Right renal pelvis (tissue), 4 donors: ENCODE results near the gene CREG1. TPM values are rescaled to one million over a fixed set of nuclear protein-coding genes. Genes with fewer than 3 reads are reported as not detected.

Experiments
- DNase-seq, 4 donors: peaks; one replicate each; pipeline ENCODE4 v3.0.0-alpha.2; 2013; ENCODE audit warnings: low read depth in 4 of 4, low spot score in 3 of 4, missing footprints in 1 of 4
- polyA plus RNA-seq, 4 donors: library from polyadenylated mRNA; unstranded; fragments of 120-200 nt; gene quantifications; one replicate each; pipeline ENCODE4 v1.2.1, GENCODE V29; 2013; ENCODE audit not compliant: insufficient read length in 4 of 4

Gene CREG1
- polyA plus RNA-seq, 4 donors, result 119 to 146 (median 134) TPM

DNA sequence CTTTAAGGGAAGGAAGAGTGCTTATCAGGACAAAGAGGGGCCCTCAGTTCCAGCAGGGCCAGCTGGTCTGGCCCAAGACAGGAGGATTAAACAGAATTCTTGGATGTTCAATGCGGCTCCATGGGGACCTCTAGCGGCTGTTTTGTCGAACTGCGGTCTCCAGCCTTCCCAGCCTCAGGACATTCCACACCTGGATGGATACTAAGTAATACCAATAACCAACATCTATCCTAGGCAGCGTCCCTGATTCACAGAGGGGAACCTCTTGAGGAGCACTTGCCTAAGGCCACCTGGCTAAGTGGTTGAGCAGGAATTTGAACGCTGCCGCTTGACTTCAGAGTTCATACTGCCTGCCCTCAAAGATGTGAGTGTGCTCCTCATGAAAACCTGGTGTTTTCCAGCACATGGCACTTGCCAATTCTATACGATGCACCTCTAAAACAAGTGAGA lies 19.7 kb downstream of the CREG1 start:
- peak; percentile 56 to 71 (median 66) for DNase-seq

DNA sequence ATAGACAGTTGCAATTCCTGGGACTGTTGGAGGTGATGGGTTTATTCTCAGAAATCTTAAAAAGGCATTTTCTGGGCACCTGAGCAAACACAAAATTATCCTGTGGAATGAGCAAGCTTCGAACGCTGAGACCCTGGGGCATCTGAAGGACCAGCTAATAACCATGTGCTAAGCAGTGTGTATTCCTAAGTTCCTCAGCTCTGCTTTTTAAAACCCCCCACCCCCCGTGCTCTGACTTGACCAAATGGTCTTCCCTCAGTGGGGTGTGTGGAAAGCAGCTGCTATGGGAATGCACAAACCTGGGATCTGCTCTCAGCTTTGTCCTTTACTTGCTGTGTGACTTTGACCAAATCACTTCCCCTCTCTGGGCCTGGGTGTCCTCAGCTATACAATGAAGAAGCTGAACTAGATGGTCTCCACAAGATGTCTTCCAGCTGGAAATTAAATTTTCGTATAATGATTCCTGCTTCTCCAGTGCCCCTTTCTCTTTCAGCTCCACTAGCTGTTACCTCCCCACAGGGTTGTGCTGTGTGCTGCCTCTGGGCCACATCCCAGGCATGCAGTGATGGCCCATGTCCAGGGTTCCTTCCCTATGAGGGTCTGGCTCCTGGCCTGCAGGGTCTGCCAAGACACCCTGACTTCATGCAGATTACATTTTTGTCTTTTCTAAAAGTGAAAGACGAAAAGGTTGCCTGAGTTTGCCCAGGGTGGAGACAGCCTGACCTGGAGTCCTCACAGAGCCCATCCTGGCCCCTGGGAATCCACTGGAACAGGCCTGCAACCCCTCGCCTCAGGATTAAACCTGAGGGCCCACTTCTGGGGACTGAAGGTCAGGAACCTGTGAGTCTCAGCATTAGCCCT lies 20.4 kb downstream of the CREG1 start:
- no peak for DNase-seq

DNA sequence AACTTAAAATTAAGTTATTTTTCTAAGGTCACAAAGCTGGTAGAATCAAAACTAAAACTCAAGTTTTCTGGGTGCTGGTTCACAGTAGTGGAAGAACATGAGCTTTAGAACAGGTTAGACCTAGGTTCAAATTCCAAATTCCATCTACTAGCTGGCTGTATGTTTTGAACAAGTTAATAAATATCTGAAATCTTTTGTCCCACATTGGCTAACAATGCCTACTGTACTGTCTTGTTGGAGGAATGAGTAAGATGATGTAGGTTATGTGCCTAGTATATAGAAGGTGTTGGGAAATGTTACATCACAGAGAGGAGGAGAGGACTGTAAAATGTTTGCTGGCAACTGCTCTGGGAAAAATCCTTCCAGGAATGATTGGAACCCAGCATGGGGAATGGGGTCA lies 21.2 kb downstream of the CREG1 start:
- DNase-seq, result no peak

DNA sequence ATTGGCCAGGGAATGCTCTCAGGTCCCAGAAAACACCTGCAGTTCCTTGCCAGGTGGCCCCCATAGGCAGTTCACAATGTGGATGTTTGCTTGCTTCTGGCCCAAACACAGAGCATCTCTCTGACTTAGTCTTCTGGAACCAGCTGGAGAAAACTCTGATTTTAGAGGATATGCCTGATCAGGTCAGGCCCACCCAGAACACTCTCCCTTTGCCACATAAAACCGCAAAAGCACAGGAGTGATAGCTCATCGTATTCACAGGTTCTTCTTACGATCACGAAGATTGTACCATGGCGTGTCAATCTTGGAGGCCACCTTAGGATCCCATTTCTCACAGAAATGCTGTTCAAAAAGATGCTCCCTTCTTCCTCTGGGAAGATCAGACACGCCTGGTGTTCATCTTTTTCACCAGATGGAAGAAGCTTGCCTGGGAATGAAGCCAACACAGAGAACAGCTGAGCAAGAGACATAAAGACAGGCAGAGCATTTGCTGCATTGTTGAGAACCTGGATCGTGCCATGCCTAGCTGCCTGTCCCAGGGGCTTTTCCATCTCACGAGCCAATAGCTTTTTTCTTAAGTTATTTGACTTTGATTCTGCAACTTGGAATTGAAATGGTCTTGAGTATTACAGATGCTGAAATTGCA lies 23.6 kb downstream of the CREG1 start:
- DNase-seq, result no peak

GRCh38 chr1:167528057-167528728 lies 25.4 kb downstream of the CREG1 start:
- no peak for DNase-seq

DNA sequence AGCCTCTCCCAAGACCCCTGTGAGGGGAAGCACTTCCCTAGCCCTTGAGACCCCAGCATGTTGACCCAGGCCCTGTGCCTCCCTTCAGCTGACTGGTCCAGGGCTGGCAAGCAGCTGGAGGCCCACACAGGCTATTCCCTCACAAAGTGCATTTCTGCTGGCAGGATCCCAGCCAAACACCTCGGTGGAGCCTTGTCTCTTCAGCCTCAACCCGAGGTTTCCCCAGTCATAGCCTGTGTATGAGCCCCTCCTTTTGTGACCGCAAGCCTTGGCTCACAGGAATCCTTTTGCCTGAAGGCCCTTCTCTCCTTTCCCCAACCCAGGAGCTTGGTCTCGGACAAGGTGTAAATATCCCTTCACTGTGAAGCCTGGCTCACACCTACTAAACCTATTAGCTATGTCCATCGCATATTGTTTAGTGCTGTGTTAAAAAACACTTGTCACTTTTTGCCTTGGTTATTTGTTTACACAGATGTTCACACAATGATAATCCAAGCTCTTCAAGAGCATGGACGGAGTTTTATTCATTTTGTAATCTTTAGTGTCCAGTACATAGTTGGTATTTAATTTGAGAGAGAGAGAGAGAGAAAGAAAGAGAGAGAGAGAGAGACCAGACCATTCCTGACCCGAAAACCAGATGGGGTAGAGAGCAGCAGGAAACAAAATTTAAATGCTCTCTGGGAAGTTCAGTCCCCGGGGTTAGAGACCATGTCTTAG lies 26.7 kb downstream of the CREG1 start:
- no peak for DNase-seq

- DNase-seq, result no peak
Observed at GRCh38 chr1:167524651-167525050, 28.9 kb downstream of the CREG1 start.

GRCh38 chr1:167522246-167522645 lies 31.3 kb downstream of the CREG1 start:
- no peak for DNase-seq

GRCh38 chr1:167520711-167521206 lies 32.8 kb downstream of the CREG1 start:
- no peak for DNase-seq

GRCh38 chr1:167518331-167518700 lies 35.2 kb downstream of the CREG1 start, which contains the start of gene CD247:
Gene CD247 (minus strand): TSS chr1:167518529. CDS start chr1:167518465, 64 bp downstream.
- no peak for DNase-seq

DNA sequence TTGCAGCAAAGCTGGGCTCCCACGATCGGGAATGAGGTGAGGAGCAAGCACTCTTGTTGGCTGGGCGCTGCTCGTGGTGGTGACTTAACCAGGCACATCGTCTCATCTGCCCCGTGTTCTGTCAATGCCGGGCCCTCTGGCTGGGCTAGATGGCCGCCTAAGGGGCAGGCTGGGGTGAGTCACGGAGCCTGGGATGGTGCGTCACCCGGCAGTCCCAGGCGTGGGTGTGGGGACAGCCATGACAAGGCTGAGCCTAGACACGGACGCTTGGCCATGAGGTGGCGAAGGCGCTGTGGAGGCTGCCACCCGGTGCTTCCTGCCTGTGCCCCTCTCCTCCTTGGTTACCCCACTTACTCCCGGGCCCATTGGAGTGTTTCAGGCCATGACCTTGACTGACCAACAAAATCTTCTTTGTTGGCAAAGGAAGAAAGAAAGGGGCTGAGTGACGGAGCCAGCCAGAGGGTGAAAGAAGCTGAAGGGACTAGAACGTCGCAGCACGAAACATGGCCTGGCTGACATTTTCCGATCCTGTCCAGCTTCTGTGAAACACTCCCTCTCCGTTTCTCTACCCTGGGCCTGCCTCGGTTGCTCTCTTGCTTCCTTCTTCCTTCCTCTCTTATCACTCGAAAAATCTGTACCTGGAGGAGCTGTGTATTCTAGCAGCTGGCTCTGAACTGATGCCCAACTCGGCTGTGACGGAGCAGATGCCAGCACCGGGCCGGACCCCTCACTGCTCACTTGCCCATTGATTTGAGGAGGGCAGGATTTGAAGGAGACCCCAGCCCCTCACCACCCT lies 35.8 kb downstream of the CREG1 start:
- DNase-seq, result no peak

DNA sequence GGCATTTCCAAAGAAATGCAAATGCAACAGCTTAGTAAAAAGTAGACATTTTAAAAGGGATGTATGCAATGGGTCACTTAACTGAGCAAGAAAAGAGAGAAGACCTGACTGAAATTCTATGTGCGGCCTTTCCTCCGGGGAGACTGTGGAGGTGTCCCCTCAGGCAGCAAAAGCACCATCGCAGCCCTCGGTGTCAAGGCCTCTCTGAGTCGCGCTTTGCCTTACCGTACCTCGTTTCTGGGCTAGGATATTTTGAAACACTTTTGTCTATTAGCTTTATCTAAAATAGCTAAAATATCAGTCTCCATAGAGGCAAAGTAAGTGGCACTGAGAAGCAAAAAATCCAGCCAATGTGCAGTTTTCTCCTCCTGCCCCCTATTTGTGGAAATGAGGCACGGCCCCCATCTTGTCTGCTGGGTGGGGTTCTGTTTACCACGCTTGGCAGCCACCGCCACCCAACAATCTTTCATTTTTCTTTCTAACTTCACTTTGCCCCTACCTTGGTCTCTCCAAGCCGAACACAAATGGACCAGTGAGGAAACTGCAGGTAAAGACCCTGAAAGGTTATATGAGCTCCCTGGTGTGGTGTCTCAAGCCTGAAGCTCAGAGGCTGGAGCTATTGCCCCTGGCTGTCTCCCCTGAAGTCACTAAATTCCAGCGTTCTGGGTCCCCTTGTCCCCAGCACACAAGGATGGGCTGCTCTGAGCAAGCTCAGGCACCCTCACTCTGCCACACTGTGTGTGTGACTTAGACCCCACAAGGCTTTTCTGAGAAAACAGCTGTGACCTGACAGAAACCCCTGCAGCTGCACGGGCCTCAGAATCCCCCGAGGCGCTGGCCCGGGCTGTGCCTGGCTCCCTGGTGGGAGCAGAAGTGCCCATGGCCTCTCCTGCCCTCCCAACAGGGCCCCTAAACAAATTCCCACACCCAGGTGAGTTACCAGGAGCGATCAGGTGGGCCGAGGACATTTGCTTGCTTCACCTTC lies 36.9 kb downstream of the CREG1 start:
- DNase-seq, result no peak

DNA sequence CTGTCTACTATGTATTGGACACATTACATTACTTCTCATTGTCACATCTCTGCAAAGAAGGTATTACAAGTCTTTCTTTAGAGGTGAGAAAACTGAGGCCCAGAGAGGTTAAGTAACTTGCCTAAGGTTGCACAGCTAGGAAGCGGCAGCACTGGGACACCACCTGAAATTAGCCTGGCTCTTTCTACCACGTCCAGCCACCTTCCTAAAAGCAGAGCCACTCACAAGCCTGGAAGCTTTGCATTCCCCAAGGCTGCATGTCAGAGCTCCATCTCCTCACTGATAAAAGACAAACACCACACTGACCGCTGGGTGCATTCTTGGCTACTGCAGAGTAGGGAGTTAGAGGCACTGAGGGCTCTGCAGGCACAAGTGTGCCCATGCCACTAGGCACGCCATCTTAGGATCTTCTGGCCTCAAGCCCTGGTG lies 37.7 kb downstream of the CREG1 start:
- no peak for DNase-seq

DNA sequence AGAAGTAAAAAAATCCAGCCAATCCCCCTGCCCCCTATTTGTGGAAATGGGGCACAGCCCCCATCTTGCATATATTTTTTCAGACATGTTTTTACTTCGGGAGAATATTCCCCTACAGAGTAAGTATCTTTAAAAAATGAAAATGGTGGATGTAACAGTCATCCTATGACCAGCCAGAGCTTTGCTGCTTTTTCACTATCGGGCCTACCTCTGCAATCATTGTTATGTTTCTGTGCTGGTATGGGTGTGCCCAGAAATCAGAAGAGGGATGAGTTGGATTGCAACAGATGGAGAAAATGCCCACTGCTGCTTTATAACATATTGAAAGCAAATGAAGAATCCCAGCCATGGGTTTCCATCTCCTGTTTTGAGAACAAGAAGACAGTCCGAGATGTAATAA lies 38.1 kb downstream of the CREG1 start:
- DNase-seq, result no peak

GRCh38 chr1:167514288-167514687 lies 39.3 kb downstream of the CREG1 start:
- no peak for DNase-seq

GRCh38 chr1:167512046-167512654 lies 41.4 kb downstream of the CREG1 start:
- no peak for DNase-seq

GRCh38 chr1:167511374-167511986 lies 42.1 kb downstream of the CREG1 start:
- no peak for DNase-seq

DNA sequence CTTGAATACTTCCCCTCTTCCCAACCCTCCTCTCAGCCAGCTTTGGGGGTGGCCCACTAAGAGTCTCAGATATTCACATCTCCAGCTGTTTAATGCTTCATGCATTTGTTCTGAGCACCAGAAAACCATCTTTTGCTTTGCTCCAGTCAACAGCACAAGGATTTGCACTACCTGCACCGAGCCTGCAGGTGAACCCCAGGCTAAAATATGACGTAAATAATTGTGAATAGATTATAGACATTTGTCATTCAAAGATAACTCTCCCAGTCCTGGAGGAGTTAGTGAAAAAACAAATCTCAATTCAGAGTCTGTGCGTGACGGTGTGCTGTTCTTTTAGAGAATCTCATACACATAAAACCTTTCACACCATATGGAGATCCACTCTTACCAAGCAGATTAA lies 42.7 kb downstream of the CREG1 start:
- no peak for DNase-seq
